Subcutaneous adipose tissue (tissue), 4 donors: ENCODE results near the gene NR4A1. TPM values are rescaled to one million over a fixed set of nuclear protein-coding genes. Genes with fewer than 3 reads are reported as not detected.

Source experiments
- total RNA-seq, 4 donors: library from RNA; depleted of rRNA; stranded (reverse); fragments of >200 nt; gene quantifications; one replicate each; pipeline ENCODE4 v1.1.0, GENCODE V29; 2016
- TF ChIP-seq, protein P1 (sequence below): fragments of 450-650 bp; IDR thresholded peaks from one replicate; pipeline ENCODE4 v1.5.1; 2016; ENCODE audit warnings: low read depth, mild to moderate bottlenecking, control low read depth, antibody characterized with exemption, moderate library complexity

The NR4A1 gene
- total RNA-seq, 4 donors from 2014 or later: 20.1 to 84.6 (median 40.3) TPM

GRCh38 chr12:52011602-52012214 lies 39.5 kb upstream of the NR4A1 start:
- TF ChIP-seq, protein P1, sequence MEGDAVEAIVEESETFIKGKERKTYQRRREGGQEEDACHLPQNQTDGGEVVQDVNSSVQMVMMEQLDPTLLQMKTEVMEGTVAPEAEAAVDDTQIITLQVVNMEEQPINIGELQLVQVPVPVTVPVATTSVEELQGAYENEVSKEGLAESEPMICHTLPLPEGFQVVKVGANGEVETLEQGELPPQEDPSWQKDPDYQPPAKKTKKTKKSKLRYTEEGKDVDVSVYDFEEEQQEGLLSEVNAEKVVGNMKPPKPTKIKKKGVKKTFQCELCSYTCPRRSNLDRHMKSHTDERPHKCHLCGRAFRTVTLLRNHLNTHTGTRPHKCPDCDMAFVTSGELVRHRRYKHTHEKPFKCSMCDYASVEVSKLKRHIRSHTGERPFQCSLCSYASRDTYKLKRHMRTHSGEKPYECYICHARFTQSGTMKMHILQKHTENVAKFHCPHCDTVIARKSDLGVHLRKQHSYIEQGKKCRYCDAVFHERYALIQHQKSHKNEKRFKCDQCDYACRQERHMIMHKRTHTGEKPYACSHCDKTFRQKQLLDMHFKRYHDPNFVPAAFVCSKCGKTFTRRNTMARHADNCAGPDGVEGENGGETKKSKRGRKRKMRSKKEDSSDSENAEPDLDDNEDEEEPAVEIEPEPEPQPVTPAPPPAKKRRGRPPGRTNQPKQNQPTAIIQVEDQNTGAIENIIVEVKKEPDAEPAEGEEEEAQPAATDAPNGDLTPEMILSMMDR: no peak

- TF ChIP-seq, protein P1: no peak
Measured at GRCh38 chr12:52013626-52014310, 37.5 kb upstream of the NR4A1 start.

DNA sequence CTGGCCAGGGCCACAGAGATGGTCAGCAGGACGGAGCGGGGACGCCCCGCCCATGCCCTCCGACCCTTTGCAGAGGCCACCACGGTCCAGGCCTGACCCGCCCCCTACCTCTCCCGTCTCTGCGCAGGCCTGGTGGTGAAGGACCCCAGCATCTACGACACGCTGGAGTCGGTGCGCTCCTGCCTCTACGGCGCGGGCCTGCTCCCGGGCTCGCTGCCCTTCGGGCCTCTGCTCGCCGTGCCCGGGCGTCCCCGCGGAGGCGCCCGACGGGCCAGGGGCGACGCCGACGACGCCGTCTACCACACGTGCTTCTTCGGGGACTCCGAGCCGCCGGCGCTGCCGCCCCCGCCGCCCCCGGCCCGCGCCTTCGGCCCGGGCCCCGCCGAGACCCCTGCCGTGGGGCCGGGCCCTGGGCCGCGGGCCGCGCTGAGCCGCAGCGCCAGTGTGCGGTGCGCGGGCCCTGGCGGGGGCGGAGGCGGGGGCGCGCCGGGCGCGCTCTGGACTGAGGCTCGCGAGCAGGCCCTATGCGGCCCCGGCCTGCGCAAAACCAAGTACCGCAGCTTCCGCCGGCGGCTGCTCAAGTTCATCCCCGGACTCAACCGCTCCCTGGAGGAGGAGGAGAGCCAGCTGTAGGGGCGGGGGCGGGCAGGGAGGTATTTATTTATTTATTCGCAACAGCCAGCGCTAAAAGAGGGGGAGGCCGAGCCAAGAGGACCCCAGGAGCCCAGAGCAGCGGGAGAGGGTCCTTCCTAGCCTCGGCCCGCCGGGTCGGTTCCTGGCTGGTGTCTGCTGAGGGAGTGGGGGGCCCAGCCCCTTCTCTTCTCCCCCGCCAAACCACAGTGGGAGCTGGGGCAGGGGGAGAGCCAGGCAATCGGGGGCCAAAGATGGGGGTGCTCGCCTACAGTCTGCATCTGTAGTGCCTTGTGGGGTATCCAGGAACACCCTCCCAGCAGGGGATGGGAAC lies 36.4 kb upstream of the NR4A1 start:
- TF ChIP-seq, protein P1: no peak

GRCh38 chr12:52015532-52016041 lies 35.7 kb upstream of the NR4A1 start:
- TF ChIP-seq, protein P1: no peak

DNA sequence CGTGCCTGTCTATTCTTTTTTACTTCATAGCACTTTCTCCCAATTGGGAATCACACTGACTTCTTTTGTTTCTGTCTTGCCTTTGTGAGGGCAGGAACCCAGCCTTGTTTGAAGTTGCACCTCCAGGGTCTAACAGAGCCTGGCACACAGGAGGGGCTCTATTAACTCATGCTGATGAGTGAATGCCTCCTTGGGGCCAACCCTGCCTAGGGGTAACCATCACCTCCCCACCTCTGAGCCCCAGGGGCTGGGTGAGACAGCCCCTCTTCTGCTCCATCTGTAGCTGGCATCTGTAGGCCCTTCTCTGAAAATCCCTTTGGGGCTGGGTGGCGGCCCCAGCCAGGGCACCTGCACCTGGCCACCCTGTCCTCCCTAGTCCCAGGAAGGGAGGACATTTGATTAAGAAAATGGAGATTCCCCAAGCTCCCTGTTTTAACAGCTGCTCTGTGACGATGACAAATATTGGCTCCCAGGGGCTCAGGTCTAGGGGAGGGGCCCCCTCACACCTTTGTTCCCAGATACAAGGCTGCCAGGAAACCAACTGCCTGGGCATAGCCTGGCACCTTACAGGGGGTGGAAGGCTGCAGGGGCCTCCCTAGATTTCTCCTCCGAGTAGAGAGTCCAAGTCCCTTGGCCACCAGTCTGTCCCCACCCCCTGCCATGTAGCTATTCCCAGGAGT lies 32.7 kb upstream of the NR4A1 start:
- TF ChIP-seq, protein P1: no peak

- TF ChIP-seq, protein P1: no peak
Measured at GRCh38 chr12:52019113-52019770, 32.0 kb upstream of the NR4A1 start.
